ENCODE results near the gene WDR18. TPM values are rescaled to one million over a fixed set of nuclear protein-coding genes. Genes with fewer than 3 reads are reported as not detected.

The WDR18 gene
- total RNA-seq, 4 donors from 2014 or later = 25.0 to 52.6 (median 42.2) TPM

DNA sequence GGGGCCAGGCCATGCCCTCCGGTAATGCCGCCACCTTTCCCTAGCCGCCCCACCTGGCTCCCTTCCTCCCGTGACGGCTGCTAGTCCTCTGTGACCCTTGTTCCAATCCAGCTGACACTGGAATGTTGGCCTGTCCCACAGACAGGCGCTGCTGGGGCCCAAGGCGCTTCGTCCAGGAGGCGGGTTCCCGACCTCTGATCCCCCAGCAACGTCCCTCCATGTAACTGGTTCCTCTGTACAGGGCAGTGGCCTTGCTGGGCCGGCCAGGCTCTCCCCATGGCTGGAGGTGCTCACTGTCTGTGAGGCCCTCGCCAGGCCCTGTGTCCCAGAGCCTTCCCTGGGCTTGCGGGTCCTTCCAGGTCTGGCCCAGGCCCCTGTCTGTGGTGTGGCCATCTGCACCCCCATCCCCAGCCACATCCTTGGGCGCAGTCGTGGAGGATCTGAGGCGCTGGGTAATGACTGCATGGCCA lies 9.3 kb downstream of the WDR18 start:
- TF ChIP-seq POLR2A (IDR thresholded peaks at IDR 0.05) (no peak), EP300 (IDR thresholded peaks at IDR 0.05) (no peak), POLR2AphosphoS5 (IDR thresholded peaks at IDR 0.05) (no peak)
- TF ChIP-seq, protein P1, sequence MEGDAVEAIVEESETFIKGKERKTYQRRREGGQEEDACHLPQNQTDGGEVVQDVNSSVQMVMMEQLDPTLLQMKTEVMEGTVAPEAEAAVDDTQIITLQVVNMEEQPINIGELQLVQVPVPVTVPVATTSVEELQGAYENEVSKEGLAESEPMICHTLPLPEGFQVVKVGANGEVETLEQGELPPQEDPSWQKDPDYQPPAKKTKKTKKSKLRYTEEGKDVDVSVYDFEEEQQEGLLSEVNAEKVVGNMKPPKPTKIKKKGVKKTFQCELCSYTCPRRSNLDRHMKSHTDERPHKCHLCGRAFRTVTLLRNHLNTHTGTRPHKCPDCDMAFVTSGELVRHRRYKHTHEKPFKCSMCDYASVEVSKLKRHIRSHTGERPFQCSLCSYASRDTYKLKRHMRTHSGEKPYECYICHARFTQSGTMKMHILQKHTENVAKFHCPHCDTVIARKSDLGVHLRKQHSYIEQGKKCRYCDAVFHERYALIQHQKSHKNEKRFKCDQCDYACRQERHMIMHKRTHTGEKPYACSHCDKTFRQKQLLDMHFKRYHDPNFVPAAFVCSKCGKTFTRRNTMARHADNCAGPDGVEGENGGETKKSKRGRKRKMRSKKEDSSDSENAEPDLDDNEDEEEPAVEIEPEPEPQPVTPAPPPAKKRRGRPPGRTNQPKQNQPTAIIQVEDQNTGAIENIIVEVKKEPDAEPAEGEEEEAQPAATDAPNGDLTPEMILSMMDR (IDR thresholded peaks at IDR 0.05) = no peak
- 87% methylated on average over 11 of the region's 17 CpGs for WGBS
- Histone ChIP-seq H3K4me1 (peaks cover 11% of the 10 kb centered on the region), H3K27me3 (peaks cover 36% of the 10 kb centered on the region), H3K36me3 (peaks cover 32% of the 10 kb centered on the region), H3K9me3 (no peaks in the 10 kb centered on the region), H3K27ac (no peak overlapping the region), H3K4me3 (no peak overlapping the region)
- DNase-seq (ENCODE audit: low spot score in 2 of 2) = no peak

DNA sequence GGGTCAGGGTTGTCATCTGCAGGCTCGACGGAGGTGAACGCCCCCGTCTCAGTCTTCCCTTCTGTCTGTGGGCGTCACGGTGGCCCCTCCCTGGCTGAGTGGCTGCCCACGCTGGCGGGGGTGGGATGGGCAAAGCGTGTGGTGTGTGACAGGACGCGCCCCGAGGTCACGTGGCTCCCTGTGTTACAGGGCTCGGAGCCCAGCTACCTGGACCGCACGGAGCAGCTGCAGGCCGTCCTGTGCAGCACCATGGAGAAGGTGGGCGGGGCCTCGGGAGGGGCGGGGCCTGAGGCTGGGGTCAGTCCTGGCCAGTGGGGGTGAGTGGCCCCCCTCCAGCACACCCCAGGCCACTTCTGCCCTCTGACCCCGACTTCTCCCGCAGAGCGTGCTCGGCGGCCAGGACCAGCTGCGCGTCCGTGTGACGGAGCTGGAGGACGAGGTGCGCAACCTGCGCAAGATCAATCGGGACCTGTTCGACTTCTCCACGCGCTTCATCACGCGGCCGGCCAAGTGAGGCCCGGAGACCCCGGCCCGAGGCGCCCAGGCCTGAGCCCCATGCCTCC lies 9.8 kb downstream of the WDR18 start:
- Histone ChIP-seq H3K27ac (no peak overlapping the region), H3K27me3 (peaks cover 42% of the 10 kb centered on the region), H3K9me3 (no peaks in the 10 kb centered on the region), H3K36me3 (peaks cover 28% of the 10 kb centered on the region), H3K4me3 (no peak overlapping the region), H3K4me1 (peaks cover 11% of the 10 kb centered on the region)
- WGBS = 97% methylated on average over 22 of the region's 43 CpGs
- no peak for DNase-seq (ENCODE audit: low spot score in 2 of 2)
- TF ChIP-seq POLR2AphosphoS5 (IDR thresholded peaks at IDR 0.05) = no peak
- TF ChIP-seq, protein P1 (IDR thresholded peaks at IDR 0.05) = no peak
- TF ChIP-seq POLR2A (IDR thresholded peaks at IDR 0.05) = no peak
- TF ChIP-seq EP300 (IDR thresholded peaks at IDR 0.05) = no peak

DNA sequence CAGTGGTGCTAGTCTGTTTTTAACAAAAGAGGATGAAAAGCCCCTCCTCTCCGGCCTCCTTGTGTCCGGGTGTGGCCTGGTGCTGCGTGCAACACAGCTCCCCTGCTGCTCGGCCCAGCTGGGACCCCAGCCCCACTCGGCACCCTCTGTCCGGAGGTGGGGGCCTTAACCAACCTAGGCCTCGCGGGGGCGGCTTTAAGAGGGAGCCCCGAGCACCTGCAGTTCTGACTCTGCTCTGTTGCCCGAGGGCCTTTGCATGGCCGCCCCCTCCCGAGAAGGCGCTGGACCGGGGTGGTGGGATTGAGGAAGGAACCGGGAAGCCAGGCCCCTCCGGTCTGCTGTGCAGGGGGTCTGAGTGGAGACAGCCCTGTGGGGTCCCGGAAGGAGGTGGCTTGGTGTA lies 10.4 kb downstream of the WDR18 start:
- Histone ChIP-seq H3K4me1 (peaks cover 11% of the 10 kb centered on the region), H3K4me3 (no peak overlapping the region), H3K9me3 (no peaks in the 10 kb centered on the region), H3K27me3 (peaks cover 48% of the 10 kb centered on the region), H3K27ac (no peak overlapping the region), H3K36me3 (peaks cover 28% of the 10 kb centered on the region)
- DNase-seq (ENCODE audit: low spot score in 2 of 2) = no peak
- WGBS = 92% methylated on average over 10 of the region's 18 CpGs
- TF ChIP-seq POLR2AphosphoS5 (IDR thresholded peaks at IDR 0.05) = no peak
- TF ChIP-seq POLR2A (IDR thresholded peaks at IDR 0.05) = no peak
- no peak for TF ChIP-seq EP300 (IDR thresholded peaks at IDR 0.05)
- TF ChIP-seq, protein P1 (IDR thresholded peaks at IDR 0.05) = no peak

DNA sequence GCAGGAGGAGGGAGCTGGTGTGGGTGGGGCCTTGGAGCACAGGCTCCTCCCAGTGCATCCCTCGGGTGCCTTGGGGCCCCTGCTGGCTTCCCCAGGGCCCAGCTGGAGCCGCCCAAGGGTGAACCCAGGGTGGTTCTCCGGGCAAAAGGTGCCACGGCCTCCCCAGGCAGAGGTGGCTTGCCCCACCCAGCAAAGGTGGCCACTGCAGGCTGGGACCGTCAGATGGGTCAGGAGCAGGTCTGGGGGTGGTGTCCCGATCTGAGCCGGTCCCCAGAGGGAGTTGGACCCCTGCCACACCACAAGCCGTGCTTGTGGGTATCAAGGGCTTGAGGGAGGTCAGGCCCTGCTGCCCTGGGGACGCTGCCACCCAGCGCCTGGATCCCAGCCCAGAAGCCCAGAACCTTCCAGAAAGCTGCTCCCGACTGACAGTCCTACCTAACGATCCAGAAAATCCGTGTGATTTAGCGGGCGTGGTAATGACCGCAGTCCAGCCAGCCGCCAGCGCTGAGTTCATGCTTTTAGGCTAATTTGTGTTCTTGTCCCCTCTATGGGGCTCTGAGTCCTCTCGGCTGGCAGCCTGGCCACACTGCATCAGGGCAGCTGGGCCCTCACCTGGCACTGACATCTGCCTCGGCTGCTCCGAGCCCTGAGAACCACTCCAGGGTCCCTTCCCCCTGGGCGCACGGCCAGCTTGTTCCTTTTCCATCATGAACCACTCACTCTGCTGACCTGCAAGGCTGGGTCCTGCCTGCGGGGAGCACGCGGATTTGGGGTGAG lies 11.1 kb downstream of the WDR18 start:
- H3K27ac ChIP-seq = no peak overlapping the region
- no peaks in the 10 kb centered on the region for H3K9me3 ChIP-seq
- peaks cover 22% of the 10 kb centered on the region for H3K36me3 ChIP-seq
- DNase-seq (ENCODE audit: low spot score in 2 of 2) = no peak
- TF ChIP-seq POLR2A (IDR thresholded peaks at IDR 0.05) (no peak), POLR2AphosphoS5 (IDR thresholded peaks at IDR 0.05) (no peak), EP300 (IDR thresholded peaks at IDR 0.05) (no peak)
- TF ChIP-seq, protein P1 (IDR thresholded peaks at IDR 0.05) = no peak
- whole genome bisulfite sequencing = 68% methylated on average over 7 of the region's 26 CpGs
- H3K27me3 ChIP-seq = peaks cover 55% of the 10 kb centered on the region
- peaks cover 14% of the 10 kb centered on the region for H3K4me1 ChIP-seq
- no peak overlapping the region for H3K4me3 ChIP-seq
